ENCODE measurements around the gene REEP3.

Gene REEP3

DNA sequence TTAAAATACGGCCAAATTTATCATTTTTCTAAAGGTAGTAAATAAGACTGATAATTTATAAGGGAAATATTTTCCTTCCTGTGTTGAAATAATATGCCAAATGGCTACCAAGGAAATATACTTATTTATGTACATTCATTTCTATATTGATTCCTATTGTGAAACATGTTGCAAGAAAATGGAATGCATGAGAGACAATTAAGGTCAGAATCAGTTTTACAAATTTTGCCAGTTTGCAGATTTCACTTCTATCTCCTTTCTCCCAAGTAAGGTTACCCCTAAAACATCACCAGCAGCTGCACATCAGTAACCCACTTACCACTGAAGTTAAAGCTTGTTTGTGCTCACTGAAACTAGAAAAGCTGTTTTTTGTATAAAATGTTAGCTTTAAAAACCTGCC lies 19.2 kb upstream of the REEP3 start:
- no peak for TF ChIP-seq EZH2 (IDR thresholded peaks at IDR 0.05; ENCODE audit: borderline replicate concordance, low read length)
- TF ChIP-seq, protein P1, sequence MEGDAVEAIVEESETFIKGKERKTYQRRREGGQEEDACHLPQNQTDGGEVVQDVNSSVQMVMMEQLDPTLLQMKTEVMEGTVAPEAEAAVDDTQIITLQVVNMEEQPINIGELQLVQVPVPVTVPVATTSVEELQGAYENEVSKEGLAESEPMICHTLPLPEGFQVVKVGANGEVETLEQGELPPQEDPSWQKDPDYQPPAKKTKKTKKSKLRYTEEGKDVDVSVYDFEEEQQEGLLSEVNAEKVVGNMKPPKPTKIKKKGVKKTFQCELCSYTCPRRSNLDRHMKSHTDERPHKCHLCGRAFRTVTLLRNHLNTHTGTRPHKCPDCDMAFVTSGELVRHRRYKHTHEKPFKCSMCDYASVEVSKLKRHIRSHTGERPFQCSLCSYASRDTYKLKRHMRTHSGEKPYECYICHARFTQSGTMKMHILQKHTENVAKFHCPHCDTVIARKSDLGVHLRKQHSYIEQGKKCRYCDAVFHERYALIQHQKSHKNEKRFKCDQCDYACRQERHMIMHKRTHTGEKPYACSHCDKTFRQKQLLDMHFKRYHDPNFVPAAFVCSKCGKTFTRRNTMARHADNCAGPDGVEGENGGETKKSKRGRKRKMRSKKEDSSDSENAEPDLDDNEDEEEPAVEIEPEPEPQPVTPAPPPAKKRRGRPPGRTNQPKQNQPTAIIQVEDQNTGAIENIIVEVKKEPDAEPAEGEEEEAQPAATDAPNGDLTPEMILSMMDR (IDR thresholded peaks at IDR 0.05; ENCODE audit: low read length): no peak
- H3K79me2 ChIP-seq (ENCODE audit: insufficient read depth, low read length): peaks cover 48% of the 10 kb centered on the region
- H3K9me2 ChIP-seq (ENCODE audit: low read depth, low read length): no peaks in the 10 kb centered on the region
- no peaks in the 10 kb centered on the region for H3K9me3 ChIP-seq (ENCODE audit: low read length)
- H3K9ac ChIP-seq (ENCODE audit: low read length): no peak overlapping the region
- no peak overlapping the region for H3K4me3 ChIP-seq (ENCODE audit: low read depth, low read length, poor library complexity, severe bottlenecking)
- H3K27ac ChIP-seq (ENCODE audit: low read depth, low read length, poor library complexity, severe bottlenecking): no peak overlapping the region
- H2AFZ ChIP-seq (ENCODE audit: low read length): no peak overlapping the region
- no peaks in the 10 kb centered on the region for H3F3A ChIP-seq (ENCODE audit: insufficient read depth, low read length)
- no peaks in the 10 kb centered on the region for H3K36me3 ChIP-seq (ENCODE audit: insufficient read depth, low read length)
- H3K4me1 ChIP-seq (ENCODE audit: insufficient read depth, low read length, severe bottlenecking): peaks cover 23% of the 10 kb centered on the region
- H3K27me3 ChIP-seq (ENCODE audit: insufficient read depth, low read length): no peaks in the 10 kb centered on the region
- H4K20me1 ChIP-seq (ENCODE audit: insufficient read depth, low read length): no peaks in the 10 kb centered on the region
- no peak overlapping the region for H3K4me2 ChIP-seq (ENCODE audit: low read length)

DNA sequence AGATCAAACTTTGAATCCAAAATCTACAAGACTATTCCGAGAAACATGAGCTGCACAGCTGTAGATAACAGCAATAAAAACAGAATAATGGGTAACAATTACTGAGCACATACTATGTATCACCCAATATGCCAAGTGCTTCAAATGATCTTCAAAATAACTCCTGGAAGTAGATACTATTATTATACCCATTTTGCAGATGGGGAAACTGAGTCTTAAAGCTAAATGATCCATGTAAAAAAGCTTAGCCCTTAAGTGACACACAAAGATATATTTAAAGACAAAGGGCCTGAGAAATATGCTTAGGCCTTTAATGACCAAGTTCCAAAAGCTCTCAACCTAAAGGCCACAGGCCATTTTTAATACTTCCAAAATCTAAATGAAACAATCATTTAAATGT lies 18.4 kb upstream of the REEP3 start:
- Histone ChIP-seq H4K20me1 (ENCODE audit: insufficient read depth, low read length) (no peaks in the 10 kb centered on the region), H3K4me2 (ENCODE audit: low read length) (no peak overlapping the region), H3K9me3 (ENCODE audit: low read length) (no peaks in the 10 kb centered on the region), H3K4me3 (ENCODE audit: low read depth, low read length, poor library complexity, severe bottlenecking) (no peak overlapping the region), H3K27me3 (ENCODE audit: insufficient read depth, low read length) (no peaks in the 10 kb centered on the region), H3K4me1 (ENCODE audit: insufficient read depth, low read length, severe bottlenecking) (peaks cover 17% of the 10 kb centered on the region), H3F3A (ENCODE audit: insufficient read depth, low read length) (no peaks in the 10 kb centered on the region), H3K27ac (ENCODE audit: low read depth, low read length, poor library complexity, severe bottlenecking) (no peak overlapping the region), H2AFZ (ENCODE audit: low read length) (no peak overlapping the region), H3K79me2 (ENCODE audit: insufficient read depth, low read length) (peaks cover 47% of the 10 kb centered on the region), H3K9ac (ENCODE audit: low read length) (no peak overlapping the region), H3K9me2 (ENCODE audit: low read depth, low read length) (no peaks in the 10 kb centered on the region), H3K36me3 (ENCODE audit: insufficient read depth, low read length) (no peaks in the 10 kb centered on the region)
- no peak for TF ChIP-seq EZH2 (IDR thresholded peaks at IDR 0.05; ENCODE audit: borderline replicate concordance, low read length)
- TF ChIP-seq, protein P1 (IDR thresholded peaks at IDR 0.05; ENCODE audit: low read length): no peak

DNA sequence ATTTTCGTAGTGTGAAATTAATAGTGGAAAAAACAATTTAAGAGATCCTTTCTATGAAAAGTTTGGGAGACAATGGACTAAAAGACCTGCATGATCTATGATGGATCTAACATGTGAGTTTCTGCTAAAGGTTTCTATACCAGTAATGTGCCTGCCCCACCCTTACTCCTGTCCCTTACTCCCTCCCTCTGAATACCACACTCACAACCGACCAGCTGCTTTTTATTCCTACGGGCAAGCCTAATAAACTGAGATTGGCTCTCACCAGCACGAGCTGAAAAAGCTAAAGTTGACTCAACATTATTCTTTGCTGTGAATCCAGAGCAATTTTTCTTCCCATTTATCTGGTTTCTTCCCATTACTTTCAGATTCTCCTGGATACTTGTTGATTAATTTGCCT lies 17.8 kb upstream of the REEP3 start:
- H3K9me2 ChIP-seq (ENCODE audit: low read depth, low read length): no peaks in the 10 kb centered on the region
- H3K4me1 ChIP-seq (ENCODE audit: insufficient read depth, low read length, severe bottlenecking): peaks cover 17% of the 10 kb centered on the region
- no peaks in the 10 kb centered on the region for H3F3A ChIP-seq (ENCODE audit: insufficient read depth, low read length)
- no peak overlapping the region for H3K4me2 ChIP-seq (ENCODE audit: low read length)
- H3K36me3 ChIP-seq (ENCODE audit: insufficient read depth, low read length): no peaks in the 10 kb centered on the region
- no peaks in the 10 kb centered on the region for H4K20me1 ChIP-seq (ENCODE audit: insufficient read depth, low read length)
- no peak overlapping the region for H3K9ac ChIP-seq (ENCODE audit: low read length)
- H3K9me3 ChIP-seq (ENCODE audit: low read length): no peaks in the 10 kb centered on the region
- peaks cover 52% of the 10 kb centered on the region for H3K79me2 ChIP-seq (ENCODE audit: insufficient read depth, low read length)
- no peak overlapping the region for H3K27ac ChIP-seq (ENCODE audit: low read depth, low read length, poor library complexity, severe bottlenecking)
- TF ChIP-seq, protein P1 (IDR thresholded peaks at IDR 0.05; ENCODE audit: low read length): no peak
- no peak for TF ChIP-seq EZH2 (IDR thresholded peaks at IDR 0.05; ENCODE audit: borderline replicate concordance, low read length)
- H3K4me3 ChIP-seq (ENCODE audit: low read depth, low read length, poor library complexity, severe bottlenecking): no peak overlapping the region
- no peaks in the 10 kb centered on the region for H3K27me3 ChIP-seq (ENCODE audit: insufficient read depth, low read length)
- H2AFZ ChIP-seq (ENCODE audit: low read length): no peak overlapping the region
